ENCODE measurements around the gene ITPRID1.

ITPRID1 gene

GRCh38 chr7:31633894-31634494 lies 120.1 kb downstream of the ITPRID1 start:
- Histone ChIP-seq H3K4me3 (ENCODE audit: low read length) (no peak overlapping the region), H3K36me3 (replicated peaks; ENCODE audit: low read depth, low read length) (no peaks in the 10 kb centered on the region), H3K27me3 (ENCODE audit: low read depth, low read length) (no peaks in the 10 kb centered on the region), H2AFZ (ENCODE audit: low read depth, low read length) (no peak overlapping the region), H3K4me1 (ENCODE audit: low read length) (no peaks in the 10 kb centered on the region), H3K79me2 (ENCODE audit: low read length) (no peaks in the 10 kb centered on the region), H3K4me2 (ENCODE audit: low read length) (no peak overlapping the region), H4K20me1 (ENCODE audit: insufficient read depth, low read length) (no peaks in the 10 kb centered on the region), H3K9me3 (ENCODE audit: insufficient read depth, low read length) (no peaks in the 10 kb centered on the region), H3K27ac (ENCODE audit: low read length) (no peak overlapping the region), H3K9ac (ENCODE audit: low read length) (no peak overlapping the region)
- peak; percentile 51 for TF ChIP-seq CTCF (IDR thresholded peaks at IDR 0.05; ENCODE audit: low read depth, low read length)
- TF ChIP-seq EZH2phosphoT487 (IDR thresholded peaks at IDR 0.05; ENCODE audit: low read depth), result no peak

- Histone ChIP-seq H3K27me3 (ENCODE audit: low read depth, low read length) (no peaks in the 10 kb centered on the region), H3K4me2 (ENCODE audit: low read length) (no peak overlapping the region), H4K20me1 (ENCODE audit: insufficient read depth, low read length) (no peaks in the 10 kb centered on the region), H3K27ac (ENCODE audit: low read length) (no peak overlapping the region), H3K36me3 (replicated peaks; ENCODE audit: low read depth, low read length) (no peaks in the 10 kb centered on the region), H3K9me3 (ENCODE audit: insufficient read depth, low read length) (no peaks in the 10 kb centered on the region), H3K79me2 (ENCODE audit: low read length) (no peaks in the 10 kb centered on the region), H3K4me3 (ENCODE audit: low read length) (no peak overlapping the region), H3K9ac (ENCODE audit: low read length) (no peak overlapping the region), H2AFZ (ENCODE audit: low read depth, low read length) (no peak overlapping the region), H3K4me1 (ENCODE audit: low read length) (no peaks in the 10 kb centered on the region)
- TF ChIP-seq CTCF (IDR thresholded peaks at IDR 0.05; ENCODE audit: low read depth, low read length), result no peak
- TF ChIP-seq EZH2phosphoT487 (IDR thresholded peaks at IDR 0.05; ENCODE audit: low read depth), result no peak
Measured at GRCh38 chr7:31640381-31640780, 126.5 kb downstream of the ITPRID1 start.

- no peak overlapping the region for H3K4me2 ChIP-seq (ENCODE audit: low read length)
- no peaks in the 10 kb centered on the region for H4K20me1 ChIP-seq (ENCODE audit: insufficient read depth, low read length)
- no peak overlapping the region for H3K27ac ChIP-seq (ENCODE audit: low read length)
- no peaks in the 10 kb centered on the region for H3K79me2 ChIP-seq (ENCODE audit: low read length)
- H3K36me3 ChIP-seq (replicated peaks; ENCODE audit: low read depth, low read length), result no peaks in the 10 kb centered on the region
- no peaks in the 10 kb centered on the region for H3K4me1 ChIP-seq (ENCODE audit: low read length)
- H2AFZ ChIP-seq (ENCODE audit: low read depth, low read length), result no peak overlapping the region
- no peaks in the 10 kb centered on the region for H3K9me3 ChIP-seq (ENCODE audit: insufficient read depth, low read length)
- no peaks in the 10 kb centered on the region for H3K27me3 ChIP-seq (ENCODE audit: low read depth, low read length)
- TF ChIP-seq EZH2phosphoT487 (IDR thresholded peaks at IDR 0.05; ENCODE audit: low read depth), result no peak
- no peak for TF ChIP-seq CTCF (IDR thresholded peaks at IDR 0.05; ENCODE audit: low read depth, low read length)
- H3K9ac ChIP-seq (ENCODE audit: low read length), result no peak overlapping the region
- H3K4me3 ChIP-seq (ENCODE audit: low read length), result no peak overlapping the region
Measured at GRCh38 chr7:31642681-31643115, 128.8 kb downstream of the ITPRID1 start.

GRCh38 chr7:31646942-31647341 lies 133.1 kb downstream of the ITPRID1 start:
- H2AFZ ChIP-seq (ENCODE audit: low read depth, low read length), result no peak overlapping the region
- H3K36me3 ChIP-seq (replicated peaks; ENCODE audit: low read depth, low read length), result no peaks in the 10 kb centered on the region
- no peaks in the 10 kb centered on the region for H3K79me2 ChIP-seq (ENCODE audit: low read length)
- TF ChIP-seq EZH2phosphoT487 (IDR thresholded peaks at IDR 0.05; ENCODE audit: low read depth) (no peak), CTCF (IDR thresholded peaks at IDR 0.05; ENCODE audit: low read depth, low read length) (no peak)
- H3K9ac ChIP-seq (ENCODE audit: low read length), result no peak overlapping the region
- no peaks in the 10 kb centered on the region for H4K20me1 ChIP-seq (ENCODE audit: insufficient read depth, low read length)
- H3K4me1 ChIP-seq (ENCODE audit: low read length), result no peaks in the 10 kb centered on the region
- H3K4me2 ChIP-seq (ENCODE audit: low read length), result no peak overlapping the region
- no peaks in the 10 kb centered on the region for H3K27me3 ChIP-seq (ENCODE audit: low read depth, low read length)
- H3K9me3 ChIP-seq (ENCODE audit: insufficient read depth, low read length), result no peaks in the 10 kb centered on the region
- H3K4me3 ChIP-seq (ENCODE audit: low read length), result no peak overlapping the region
- H3K27ac ChIP-seq (ENCODE audit: low read length), result no peak overlapping the region

All from OCI-LY3 (cell line).